Breast epithelium (tissue), 4 donors: Measurements from ENCODE around the gene KCNN3. TPM values are rescaled to one million over a fixed set of nuclear protein-coding genes. Genes with fewer than 3 reads are reported as not detected.

Source experiments
- DNase-seq, 2 donors: peaks; one replicate each; pipeline ENCODE4 v3.0.0-alpha.2; 2019; ENCODE audit warnings: low spot score in 2 of 2
- H3K27ac ChIP-seq, 2 donors: fragments of 200-600 bp; sonication (generic) in 1 of 2; one replicate each; pipeline ENCODE4 v1.5.1; 2016 to 2019; ENCODE audit warnings: mild to moderate bottlenecking in 1 of 2
- H3K27me3 ChIP-seq, 2 donors: fragments of 200-600 bp; sonication (generic) in 1 of 2; one replicate each; pipeline versions ENCODE4 v1.5.1 to v1.6.0; 2017 to 2019; ENCODE audit warnings: control low read depth in 1 of 2, mild to moderate bottlenecking in 1 of 2
- H3K36me3 ChIP-seq: fragments of 200-600 bp; one replicate; pipeline ENCODE4 v1.5.1; 2019
- H3K4me1 ChIP-seq, 2 donors: fragments of 200-600 bp; sonication (generic); one replicate each; pipeline ENCODE4 v1.5.1; 2016 to 2019; ENCODE audit warnings: control low read depth in 1 of 2
- H3K4me3 ChIP-seq, 3 donors: fragments of 200-600 bp; sonication (generic); 1 replicate in 2 of 3; 2 replicates in 1 of 3; pipeline ENCODE4 v1.5.1; 2016 to 2019; ENCODE audit warnings: mild to moderate bottlenecking in 3 of 3, moderate library complexity in 2 of 3
- H3K9me3 ChIP-seq, 2 donors: fragments of 200-600 bp; sonication (generic) in 1 of 2; one replicate each; pipeline ENCODE4 v1.5.1; 2016 to 2019; ENCODE audit warnings: control low read depth in 1 of 2
- CTCF ChIP-seq, 3 donors: fragments of 450-650 bp; IDR thresholded peaks; one replicate each; pipeline ENCODE4 v1.5.1; 2016 to 2017; ENCODE audit warnings: antibody characterized with exemption in 3 of 3, mild to moderate bottlenecking in 3 of 3, moderate library complexity in 3 of 3
- POLR2A ChIP-seq: fragments of 450-650 bp; IDR thresholded peaks from one replicate; pipeline ENCODE4 v1.6.1; 2016; ENCODE audit warnings: antibody characterized with exemption, mild to moderate bottlenecking, moderate library complexity
- POLR2AphosphoS5 ChIP-seq, 3 donors: sonication (generic); formaldehyde crosslinking; IDR thresholded peaks; one replicate each; pipeline ENCODE4 v1.6.1; 2017; ENCODE audit warnings: antibody characterized with exemption in 3 of 3
- intact Hi-C: fragments of 100-400 bp; cut with DNase I; formaldehyde crosslinking; loops from one replicate; pipeline ENCODE4 v1.15.1; 2023; ENCODE audit warnings: low total_unique reads
- total RNA-seq, 3 donors: library from RNA; depleted of rRNA; stranded (reverse); fragments of >200 nt; gene quantifications; one replicate each; pipeline ENCODE4 v1.1.0, GENCODE V29; 2016

Gene KCNN3
- total RNA-seq, 3 donors from 2014 or later: 0.96 to 1.6 (median 1.0) TPM

GRCh38 chr1:154746622-154747299 lies 123.3 kb downstream of the KCNN3 start:
- H3K4me3 ChIP-seq: no peak overlapping the region
- TF ChIP-seq POLR2AphosphoS5 (IDR thresholded peaks at IDR 0.05) (no peak), CTCF (IDR thresholded peaks at IDR 0.05) (no peak), POLR2A (no peak)
- no peak for DNase-seq
- H3K4me1 ChIP-seq: no peaks in the 10 kb centered on the region
- H3K36me3 ChIP-seq: no peaks in the 10 kb centered on the region
- no peaks in the 10 kb centered on the region for H3K27me3 ChIP-seq
- no peak overlapping the region for H3K27ac ChIP-seq
- intact Hi-C loops: no loop called here
- H3K9me3 ChIP-seq: no peaks in the 10 kb centered on the region

- Histone ChIP-seq H3K36me3 (no peaks in the 10 kb centered on the region), H3K27ac (no peak overlapping the region), H3K9me3 (no peaks in the 10 kb centered on the region), H3K4me3 (no peak overlapping the region), H3K4me1 (no peaks in the 10 kb centered on the region), H3K27me3 (no peaks in the 10 kb centered on the region)
- intact Hi-C loops: no loop called here
- TF ChIP-seq POLR2AphosphoS5 (IDR thresholded peaks at IDR 0.05) (no peak), POLR2A (no peak), CTCF (IDR thresholded peaks at IDR 0.05) (no peak)
- no peak for DNase-seq
These were observed 124.2 kb downstream of the KCNN3 start for GRCh38 chr1:154745750-154746425.

- H3K9me3 ChIP-seq: no peaks in the 10 kb centered on the region
- no peak for DNase-seq
- H3K27me3 ChIP-seq: no peaks in the 10 kb centered on the region
- H3K36me3 ChIP-seq: no peaks in the 10 kb centered on the region
- H3K27ac ChIP-seq: no peak overlapping the region
- no peaks in the 10 kb centered on the region for H3K4me1 ChIP-seq
- no peak overlapping the region for H3K4me3 ChIP-seq
- intact Hi-C loops: no loop called here
- TF ChIP-seq POLR2AphosphoS5 (IDR thresholded peaks at IDR 0.05) (no peak), CTCF (IDR thresholded peaks at IDR 0.05) (no peak), POLR2A (no peak)
These were observed 124.8 kb downstream of the KCNN3 start for GRCh38 chr1:154745286-154745731.

- no peak for DNase-seq
- TF ChIP-seq POLR2AphosphoS5 (IDR thresholded peaks at IDR 0.05) (no peak), POLR2A (no peak), CTCF (IDR thresholded peaks at IDR 0.05) (no peak)
- no peaks in the 10 kb centered on the region for H3K27me3 ChIP-seq
- no peaks in the 10 kb centered on the region for H3K4me1 ChIP-seq
- H3K36me3 ChIP-seq: no peaks in the 10 kb centered on the region
- H3K27ac ChIP-seq: no peak overlapping the region
- no peak overlapping the region for H3K4me3 ChIP-seq
- no peaks in the 10 kb centered on the region for H3K9me3 ChIP-seq
- intact Hi-C loops: no loop called here
These were observed 125.6 kb downstream of the KCNN3 start for GRCh38 chr1:154744352-154745035.
